Measurements from ENCODE around the gene RPS6KA5.

RPS6KA5 gene

GRCh38 chr14:90818715-90819114 lies 241.7 kb downstream of the RPS6KA5 start:
- ChIA-PET POLR2A (ENCODE audit: low non-redundant PET) (no interaction called here), CTCF (interaction anchor here (0.7 kb wide), 1 partner anchor 11 kb away, joined by 3 read pairs; no protein-coding TSS in a partner anchor)
- TF ChIP-seq, protein P1, sequence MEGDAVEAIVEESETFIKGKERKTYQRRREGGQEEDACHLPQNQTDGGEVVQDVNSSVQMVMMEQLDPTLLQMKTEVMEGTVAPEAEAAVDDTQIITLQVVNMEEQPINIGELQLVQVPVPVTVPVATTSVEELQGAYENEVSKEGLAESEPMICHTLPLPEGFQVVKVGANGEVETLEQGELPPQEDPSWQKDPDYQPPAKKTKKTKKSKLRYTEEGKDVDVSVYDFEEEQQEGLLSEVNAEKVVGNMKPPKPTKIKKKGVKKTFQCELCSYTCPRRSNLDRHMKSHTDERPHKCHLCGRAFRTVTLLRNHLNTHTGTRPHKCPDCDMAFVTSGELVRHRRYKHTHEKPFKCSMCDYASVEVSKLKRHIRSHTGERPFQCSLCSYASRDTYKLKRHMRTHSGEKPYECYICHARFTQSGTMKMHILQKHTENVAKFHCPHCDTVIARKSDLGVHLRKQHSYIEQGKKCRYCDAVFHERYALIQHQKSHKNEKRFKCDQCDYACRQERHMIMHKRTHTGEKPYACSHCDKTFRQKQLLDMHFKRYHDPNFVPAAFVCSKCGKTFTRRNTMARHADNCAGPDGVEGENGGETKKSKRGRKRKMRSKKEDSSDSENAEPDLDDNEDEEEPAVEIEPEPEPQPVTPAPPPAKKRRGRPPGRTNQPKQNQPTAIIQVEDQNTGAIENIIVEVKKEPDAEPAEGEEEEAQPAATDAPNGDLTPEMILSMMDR (conservative IDR thresholded peaks at IDR 0.05; ENCODE audit: low read depth), result no peak
- H3K27ac ChIP-seq, result peak overlapping the region; percentile 8; the same call in 1 of the 2 replicates
- DNase-seq (ENCODE audit: low spot score), result no peak

GRCh38 chr14:90816681-90817436 lies 243.6 kb downstream of the RPS6KA5 start:
- H3K27ac ChIP-seq, result no peak overlapping the region
- TF ChIP-seq, protein P1 (conservative IDR thresholded peaks at IDR 0.05; ENCODE audit: low read depth), result 0 out of 2 replicates have a peak, but pooled peaks have one; percentile 18
- ChIA-PET CTCF (interaction anchor here (0.6 to 1.1 kb wide), 3 partner anchors 29 to 629 kb away, joined by 3 to 4 read pairs (median 4); no protein-coding TSS in a partner anchor), POLR2A (ENCODE audit: low non-redundant PET) (no interaction called here)
- no peak for DNase-seq (ENCODE audit: low spot score)

DNA sequence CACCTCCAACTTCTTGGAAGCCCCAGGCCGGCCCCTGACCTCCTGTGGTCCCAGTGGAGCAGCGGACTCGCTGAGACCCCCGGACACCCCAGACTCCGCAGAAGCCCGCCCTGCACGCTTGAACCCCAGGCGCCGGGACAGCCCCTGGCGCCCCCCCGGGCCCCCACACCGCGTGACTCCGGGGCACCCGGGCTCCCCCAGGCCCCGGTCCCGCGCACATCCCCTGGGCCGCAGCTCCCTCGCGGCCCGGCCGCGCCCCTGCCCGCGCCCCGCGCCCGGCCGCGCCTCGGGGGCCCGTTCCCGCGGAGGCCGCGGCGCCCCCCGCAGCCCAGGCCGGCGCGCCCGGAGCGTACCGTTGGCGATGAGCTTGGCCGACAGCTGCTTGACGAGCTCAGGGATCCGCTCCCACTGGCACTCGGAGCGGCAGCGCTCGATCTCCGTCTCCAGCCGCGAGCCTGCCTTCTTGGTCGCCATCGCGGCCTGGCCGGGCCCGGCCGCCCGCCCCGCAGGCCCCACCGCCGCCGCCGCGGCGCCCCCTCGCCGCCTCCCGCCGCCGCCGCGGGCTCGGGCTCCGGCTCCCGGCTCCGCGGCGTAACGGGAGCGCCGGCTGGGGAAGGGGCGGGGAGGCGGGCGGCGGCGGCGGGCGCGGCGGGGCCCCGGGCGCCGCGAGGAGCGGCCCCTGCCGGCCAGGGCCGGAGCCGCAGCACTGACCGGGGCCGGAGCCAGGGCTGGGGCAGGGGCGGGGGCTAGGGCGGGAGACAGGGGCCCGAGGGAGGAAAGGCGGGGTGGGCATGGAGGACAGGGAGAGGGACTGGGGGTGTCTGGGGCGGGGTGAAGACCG lies 244.4 kb downstream of the RPS6KA5 start, which contains the start of gene TTC7B:
Gene TTC7B (minus strand): TSS at position 609 of the 841 bp plus-strand sequence. CDS start 135 bp downstream, at position 474.
- ChIA-PET POLR2A (ENCODE audit: low non-redundant PET) (no interaction called here), CTCF (interaction anchor here (1.1 kb wide), 1 partner anchor 56 kb away, joined by 4 read pairs; no protein-coding TSS in a partner anchor)

DNA sequence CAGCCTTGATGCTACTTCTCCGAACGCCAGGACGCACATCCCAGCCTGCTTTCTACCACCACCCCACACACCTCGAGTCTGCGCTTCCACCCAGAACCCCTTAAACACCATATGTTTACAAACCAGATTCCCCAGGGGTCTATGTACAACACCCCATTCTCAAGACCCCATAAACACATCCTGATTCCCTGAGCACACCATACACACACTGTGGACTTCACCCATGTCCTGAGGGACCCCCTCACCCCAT lies 244.9 kb downstream of the RPS6KA5 start:
- POLR2A ChIA-PET (ENCODE audit: low non-redundant PET), result no interaction called here
- no peak for DNase-seq (ENCODE audit: low spot score)
- CTCF ChIA-PET, result interaction anchor here (1.1 kb wide), 1 partner anchor 55 kb away, joined by 4 read pairs; no protein-coding TSS in a partner anchor
- TF ChIP-seq, protein P1 (conservative IDR thresholded peaks at IDR 0.05; ENCODE audit: low read depth), result no peak
- peak overlapping the region; percentile 30; the same call in 1 of the 2 replicates for H3K27ac ChIP-seq

More for the DNA sequence above, 244.4 kb downstream of the RPS6KA5 start, which contains the start of gene TTC7B:
- peak within 1 kb of the TSS; percentile 30 for H3K27ac ChIP-seq
- peak; percentile 80 for DNase-seq (ENCODE audit: low spot score)
- TF ChIP-seq, protein P1 (conservative IDR thresholded peaks at IDR 0.05; ENCODE audit: low read depth), result peak; percentile 66

DNA sequence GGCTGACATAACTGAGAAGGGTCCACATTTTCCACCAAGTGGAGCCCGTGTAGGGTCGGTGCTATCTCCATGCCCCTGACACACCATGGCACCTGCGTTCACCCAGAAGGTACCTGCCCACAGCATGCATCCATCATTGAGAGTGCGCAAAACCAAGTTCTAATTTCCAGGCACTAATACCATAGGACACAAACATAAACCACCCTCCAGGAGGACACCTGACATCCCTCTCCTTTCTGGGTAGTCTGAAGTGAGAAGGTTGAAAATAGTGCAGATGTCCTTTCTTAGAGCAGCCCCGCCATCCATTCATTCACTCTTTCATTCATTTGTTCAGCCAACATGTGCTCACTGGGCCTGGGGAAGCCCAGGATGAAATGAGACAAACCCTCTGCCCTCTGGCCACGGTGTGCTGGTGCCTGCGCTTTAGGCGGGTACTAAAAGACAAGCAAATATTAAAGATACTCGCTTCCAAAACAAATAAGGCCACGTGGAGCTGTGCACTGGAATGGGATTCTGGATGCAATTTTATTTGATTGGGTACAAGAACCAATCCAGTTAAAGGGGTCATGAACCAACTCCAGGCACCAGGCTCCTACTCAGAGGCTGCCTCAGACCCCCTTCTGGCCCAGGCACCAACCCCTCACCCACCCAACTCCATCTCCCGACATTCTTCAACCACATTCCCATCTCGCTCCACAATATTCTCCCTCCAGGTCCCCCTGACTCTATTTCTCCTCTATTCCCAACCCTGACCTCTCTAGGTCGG lies 245.5 kb downstream of the RPS6KA5 start:
- ChIA-PET POLR2A (ENCODE audit: low non-redundant PET) (no interaction called here), CTCF (interaction anchor here (0.6 to 1.1 kb wide), 2 partner anchors 55 to 345 kb away, joined by 3 to 4 read pairs; no protein-coding TSS in a partner anchor)
- H3K27ac ChIP-seq, result no peak overlapping the region
- no peak for DNase-seq (ENCODE audit: low spot score)
- TF ChIP-seq, protein P1 (conservative IDR thresholded peaks at IDR 0.05; ENCODE audit: low read depth), result no peak
